ENCODE results near the gene RPS4Y1.
"Not testable (repeated sequence)": the region's sequence is repeated elsewhere in the genome, so short reads cannot be mapped to it uniquely, and the experiment has no call there.

RPS4Y1 gene

DNA sequence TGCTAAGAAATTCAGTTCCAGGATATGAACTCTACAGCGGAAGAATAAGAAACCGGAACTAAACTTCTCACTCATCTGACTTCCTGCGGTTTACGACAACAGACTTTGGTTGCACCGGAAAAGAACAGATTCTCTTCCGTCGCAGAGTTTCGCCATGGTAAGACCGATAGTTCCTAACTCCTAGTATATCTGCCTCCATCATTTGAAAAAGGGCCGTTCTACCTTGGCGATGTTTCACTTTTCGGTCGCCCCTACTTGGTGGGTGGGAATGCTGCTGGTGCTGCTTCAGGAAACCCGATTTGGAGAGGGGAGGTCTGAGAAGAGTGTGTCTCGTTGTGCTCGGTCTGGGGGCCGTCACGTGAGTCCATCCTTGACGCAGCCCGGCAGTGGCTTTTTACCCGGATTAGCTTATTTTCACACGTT is at the start of gene RPS4Y1:
TSS of gene RPS4Y1 (plus strand) at position 132 of the 423 bp plus-strand sequence. CDS start at position 155, 23 bp downstream.
- peak; percentile 56 to 74 (median 74) for DNase-seq

DNA sequence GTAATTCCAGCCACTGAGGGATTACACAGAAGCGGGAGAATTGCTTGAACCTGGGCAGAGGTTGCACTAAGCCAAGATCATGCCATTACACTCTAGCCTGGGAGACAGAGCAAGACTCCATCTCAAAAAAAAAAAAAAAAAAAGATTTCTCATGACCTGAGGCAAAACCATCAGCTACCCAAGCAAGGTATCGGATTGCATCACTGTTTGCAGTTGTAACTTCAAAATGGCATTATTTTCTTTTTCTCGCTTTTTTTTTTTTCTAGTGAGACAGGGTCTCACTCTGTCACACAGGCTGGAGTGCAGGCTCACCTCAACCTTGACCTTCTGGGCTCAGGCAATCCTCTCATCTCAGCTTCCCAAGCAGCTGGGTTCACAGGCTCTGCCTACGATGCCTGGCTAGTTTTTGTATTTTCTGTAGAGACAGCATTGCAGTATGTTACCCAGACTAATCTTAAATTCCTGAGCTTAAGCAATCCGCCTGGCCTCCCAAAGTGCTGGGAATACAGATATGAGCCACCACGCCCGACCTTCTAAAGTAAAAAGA is 44.4 kb upstream of the RPS4Y1 start:
- no peak for DNase-seq

DNA sequence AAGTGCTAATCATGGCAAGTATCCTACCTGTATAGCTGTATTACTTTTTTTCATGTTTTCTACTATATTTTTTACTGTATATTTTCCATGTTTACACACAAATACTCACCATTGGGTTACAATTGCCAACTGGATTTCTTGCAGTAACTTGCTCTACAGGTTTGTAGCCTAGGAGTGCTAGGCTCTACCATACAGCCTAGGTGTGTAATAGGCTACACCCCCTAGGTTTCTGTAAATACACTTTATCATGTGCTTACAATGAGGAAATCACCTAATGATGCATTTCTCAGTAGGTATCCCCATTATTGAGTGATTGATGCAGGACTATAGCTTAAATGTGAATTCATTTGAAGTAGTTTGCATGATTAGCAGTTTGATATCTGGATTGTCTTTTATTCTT is 43.4 kb upstream of the RPS4Y1 start:
- no peak for DNase-seq

DNA sequence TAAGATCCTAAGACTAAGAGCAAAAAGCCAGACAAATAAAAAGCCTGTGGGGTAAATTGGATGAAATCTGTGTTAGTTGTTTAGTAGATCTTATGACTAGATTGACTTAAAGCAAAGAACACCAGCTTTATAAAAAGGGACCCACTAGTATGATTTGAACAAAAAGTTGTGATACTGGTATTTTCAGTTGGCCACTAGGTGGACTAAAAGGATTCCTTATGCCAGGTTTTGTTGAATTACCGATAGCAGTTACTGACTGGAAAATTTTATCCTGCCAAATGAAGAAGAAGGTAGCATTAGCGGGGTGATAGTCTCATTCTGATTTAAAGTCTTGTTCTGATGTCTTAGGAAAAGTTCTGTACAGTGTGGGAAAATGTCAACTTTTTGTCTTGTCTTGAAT is 41.2 kb upstream of the RPS4Y1 start:
- peak in 2 of 3 donors; percentile 36 to 42 for DNase-seq

DNA sequence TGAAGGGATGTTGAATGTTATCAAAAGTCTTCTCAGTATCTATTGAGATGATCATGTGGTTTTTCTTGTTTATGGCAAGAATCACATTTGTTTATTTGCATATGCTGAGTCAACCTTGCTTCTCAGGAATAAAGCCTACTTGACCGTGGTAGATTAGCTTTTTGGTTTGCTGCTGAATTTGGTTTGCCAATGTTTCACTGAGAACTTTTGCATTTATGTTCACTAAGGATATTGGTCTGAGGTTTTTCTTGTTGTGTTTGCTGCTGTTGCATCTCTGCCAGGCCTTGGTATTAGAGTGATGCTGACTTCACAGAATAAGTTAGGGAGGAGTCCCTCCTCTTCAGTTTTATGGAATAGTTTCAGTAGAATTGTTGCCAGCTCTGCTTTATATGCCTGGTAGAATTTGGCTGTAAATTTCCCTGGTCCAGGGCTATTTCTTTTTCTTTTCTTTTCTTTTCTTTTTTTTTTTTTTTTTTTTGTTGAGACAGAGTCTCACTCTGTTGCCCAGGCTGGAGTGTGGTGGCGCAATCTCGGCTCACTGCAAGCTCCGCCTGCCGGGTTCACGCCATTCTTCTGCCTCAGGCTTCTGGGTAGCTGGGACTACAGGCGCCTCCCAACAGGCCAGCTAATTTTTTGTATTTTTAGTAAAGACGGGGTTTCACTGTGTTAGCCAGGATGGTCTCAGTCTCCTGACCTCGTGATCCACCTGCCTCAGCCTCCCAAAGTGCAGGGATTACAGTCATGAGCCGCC is 24.1 kb upstream of the RPS4Y1 start:
- DNase-seq, result not testable (repeated sequence)

DNA sequence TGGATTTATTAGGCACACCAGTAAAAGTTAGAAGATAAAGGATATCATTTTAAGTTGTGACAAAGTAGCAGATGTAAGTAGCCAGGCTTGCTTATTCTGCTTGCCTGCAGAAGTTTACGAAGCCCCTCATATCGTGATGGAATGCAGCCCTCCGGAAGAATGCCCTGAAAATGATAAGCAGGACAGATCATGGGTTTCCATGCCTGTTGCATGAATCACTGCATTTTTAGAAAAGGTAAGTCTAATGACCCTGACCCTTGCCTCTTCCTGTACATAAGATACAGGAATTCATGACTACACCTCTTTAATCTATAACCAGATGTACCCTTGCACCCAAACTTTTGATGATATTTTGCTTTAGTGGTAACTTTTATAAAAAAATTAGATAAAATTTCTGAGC is 16.9 kb upstream of the RPS4Y1 start:
- DNase-seq, result no peak

DNA sequence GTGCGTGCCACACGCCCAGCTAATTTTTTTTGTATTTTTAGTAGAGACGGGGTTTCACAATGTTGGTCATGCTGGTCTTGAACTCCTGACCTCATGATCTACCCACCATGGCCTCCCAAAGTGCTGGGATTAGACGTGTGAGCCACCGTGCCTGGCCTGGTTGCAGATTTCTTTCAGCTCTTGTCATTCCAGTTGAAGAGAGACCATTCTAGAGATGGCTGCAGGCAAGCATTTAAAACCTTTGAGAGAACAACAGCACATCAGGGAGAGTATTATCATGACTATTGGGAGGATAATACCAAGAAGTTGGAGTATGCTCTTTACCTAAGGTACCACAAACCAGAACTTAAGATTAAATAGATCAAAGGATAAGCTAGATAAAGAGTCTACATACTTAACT is 12.9 kb upstream of the RPS4Y1 start:
- no peak for DNase-seq

DNA sequence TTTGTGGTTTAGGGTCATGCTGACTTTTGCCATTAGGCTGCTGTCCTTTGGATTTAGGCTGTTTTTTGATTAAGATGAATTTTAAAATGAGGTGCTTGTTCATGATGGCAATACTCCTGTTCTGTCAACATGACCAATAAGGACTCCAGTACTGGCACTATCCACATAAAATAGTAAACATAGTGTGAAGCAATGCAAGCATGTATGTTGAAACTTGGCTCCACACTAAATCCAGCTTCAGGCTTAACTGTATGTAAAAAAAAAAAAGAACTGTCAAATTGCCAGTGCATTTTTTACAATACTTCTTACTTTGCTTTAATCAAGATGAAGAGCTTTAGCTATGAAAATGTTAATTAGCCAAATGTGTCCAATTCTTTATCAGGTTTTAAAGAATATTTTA is 6.2 kb upstream of the RPS4Y1 start:
- no peak for DNase-seq

DNA sequence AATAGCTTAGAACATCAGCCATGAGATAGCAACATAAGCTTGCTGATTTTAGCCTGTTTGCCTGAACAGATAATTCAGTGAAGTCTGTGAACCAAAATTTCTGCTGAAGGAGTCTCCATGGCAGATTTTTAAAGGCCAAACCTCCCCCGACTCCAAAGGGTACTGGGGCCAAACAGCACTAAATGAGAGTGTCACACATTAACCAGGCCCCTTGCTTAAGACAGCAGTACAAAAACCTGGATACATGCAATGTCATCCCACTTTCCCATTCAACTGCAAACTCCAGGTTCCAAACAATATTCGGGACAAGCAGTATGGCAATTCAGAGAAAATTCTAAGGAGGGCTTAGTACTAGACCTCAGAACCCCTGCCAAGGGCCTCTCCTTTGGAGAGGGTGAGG is 4.3 kb upstream of the RPS4Y1 start:
- DNase-seq, result no peak

DNA sequence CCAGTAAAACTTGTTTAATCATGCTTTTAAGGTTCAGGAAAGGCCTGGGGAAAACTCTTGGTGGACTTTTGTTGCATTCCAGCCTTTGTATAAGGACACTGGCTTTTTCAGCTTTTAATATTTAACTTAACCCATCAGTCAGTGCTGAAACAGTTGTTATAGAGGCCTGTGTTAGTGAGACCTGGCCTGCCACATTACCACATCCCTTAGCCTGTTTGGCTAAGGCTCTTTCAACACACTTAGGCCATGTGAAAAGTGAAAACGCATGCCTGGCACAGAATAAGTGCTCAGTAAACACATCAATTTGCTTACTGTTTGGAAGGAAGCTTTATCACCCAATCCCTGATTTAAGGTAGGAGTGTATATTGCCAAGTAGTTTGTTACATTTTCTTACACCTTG is 3.5 kb upstream of the RPS4Y1 start:
- DNase-seq, result no peak

DNA sequence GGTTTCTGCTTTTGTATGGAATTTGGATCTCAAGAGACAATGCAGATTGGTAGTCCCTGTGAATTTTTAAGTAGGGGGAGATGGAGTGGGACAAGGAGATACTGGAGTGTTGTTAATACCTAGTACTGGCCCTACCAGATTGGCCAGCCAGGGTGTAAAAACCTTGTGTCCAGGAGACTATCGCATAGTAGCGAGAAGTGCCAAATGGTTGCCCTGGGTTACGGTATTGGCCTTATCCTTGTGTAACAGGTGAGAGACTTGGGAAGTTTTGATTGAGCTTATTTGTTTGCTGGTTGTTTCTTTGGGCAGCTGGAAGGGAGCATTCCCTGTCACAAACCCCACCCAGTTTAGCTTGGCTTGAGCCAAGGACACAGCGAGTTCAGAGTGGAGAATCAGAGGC is 5.4 kb downstream of the RPS4Y1 start:
- DNase-seq, result no peak

DNA sequence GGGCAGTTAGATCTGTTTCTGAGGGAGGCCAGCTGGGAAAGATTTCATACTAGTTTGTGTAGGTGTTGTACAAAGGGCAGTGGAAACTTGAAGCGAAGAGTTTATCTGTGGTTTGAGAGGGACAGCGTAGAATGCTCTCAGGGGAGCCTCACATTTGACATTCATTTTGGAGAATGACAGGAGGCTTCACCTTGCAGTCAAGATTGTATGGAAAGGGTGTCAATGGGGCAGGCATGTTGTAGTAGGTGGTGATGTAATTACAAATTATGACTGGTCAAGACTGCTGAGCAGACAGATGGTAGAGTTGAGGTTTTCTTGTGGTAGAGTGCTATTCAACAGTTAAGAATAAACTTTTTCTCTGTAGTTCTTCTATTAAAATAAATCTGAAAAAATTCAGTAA is 7.0 kb downstream of the RPS4Y1 start:
- DNase-seq, result no peak

DNA sequence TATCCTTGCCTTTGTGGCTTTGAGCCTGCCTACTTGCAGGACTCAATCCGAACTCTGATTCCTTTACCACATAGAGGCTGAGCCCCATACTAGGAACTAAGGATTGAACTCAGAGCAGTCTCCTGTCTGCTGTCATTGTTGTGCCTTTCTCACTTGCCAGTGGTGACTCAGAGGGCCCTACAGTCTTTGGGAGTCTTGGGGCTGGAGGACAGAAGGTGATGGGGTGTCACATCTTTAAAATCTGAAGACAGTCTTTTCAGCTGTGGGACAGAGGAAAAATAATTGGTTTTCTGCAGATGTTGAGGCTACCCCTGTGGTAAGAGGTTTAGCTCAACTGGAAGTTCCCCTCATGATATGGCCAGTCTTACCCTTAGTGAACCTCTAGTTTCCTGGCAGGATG is 8.0 kb downstream of the RPS4Y1 start:
- no peak for DNase-seq

DNA sequence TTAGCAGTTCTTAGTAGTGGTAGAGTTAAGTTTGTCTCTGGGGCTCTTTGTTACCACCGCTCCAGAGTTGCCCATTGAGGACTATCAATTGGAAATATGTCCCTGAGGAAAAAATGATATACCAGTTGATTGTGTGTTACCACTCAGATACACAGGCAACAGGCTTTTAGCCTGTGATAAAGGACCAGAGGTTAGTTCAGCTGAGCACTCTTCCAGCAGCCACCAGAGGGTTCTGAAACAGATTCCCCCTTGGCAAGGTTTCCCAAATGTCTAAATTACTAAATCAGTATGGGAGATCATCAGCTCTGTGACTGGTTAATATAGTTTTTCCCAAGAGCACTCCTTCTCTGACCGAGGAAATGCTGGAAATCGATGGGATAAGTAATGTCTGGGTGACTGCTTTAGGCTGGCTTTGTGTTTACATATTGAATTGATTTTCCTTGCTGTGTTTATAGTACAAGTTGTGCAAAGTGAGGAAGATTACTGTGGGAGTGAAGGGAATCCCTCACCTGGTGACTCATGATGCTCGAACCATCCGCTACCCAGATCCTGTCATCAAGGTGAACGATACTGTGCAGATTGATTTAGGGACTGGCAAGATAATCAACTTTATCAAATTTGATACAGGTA is 12.9 kb downstream of the RPS4Y1 start:
- no peak for DNase-seq

DNA sequence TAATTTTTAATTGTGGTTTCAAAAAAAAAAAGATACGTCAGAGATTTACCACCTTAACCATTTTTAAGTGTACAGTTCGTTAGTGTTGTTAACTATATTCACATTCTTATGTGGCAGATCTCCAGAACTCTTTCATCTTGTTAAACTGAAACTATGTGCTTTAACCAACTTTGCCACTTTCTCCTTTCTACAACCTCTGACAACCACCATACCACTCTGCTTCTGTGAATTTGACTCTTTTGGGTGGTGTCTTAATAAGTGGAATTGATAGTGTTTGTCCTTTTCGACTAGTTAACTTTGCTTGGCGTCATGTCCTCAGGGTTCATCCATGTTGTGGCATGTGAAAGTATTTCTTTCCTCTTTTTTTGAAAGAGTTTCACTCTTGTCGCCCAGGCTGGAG is 15.7 kb downstream of the RPS4Y1 start:
- no peak for DNase-seq

DNA sequence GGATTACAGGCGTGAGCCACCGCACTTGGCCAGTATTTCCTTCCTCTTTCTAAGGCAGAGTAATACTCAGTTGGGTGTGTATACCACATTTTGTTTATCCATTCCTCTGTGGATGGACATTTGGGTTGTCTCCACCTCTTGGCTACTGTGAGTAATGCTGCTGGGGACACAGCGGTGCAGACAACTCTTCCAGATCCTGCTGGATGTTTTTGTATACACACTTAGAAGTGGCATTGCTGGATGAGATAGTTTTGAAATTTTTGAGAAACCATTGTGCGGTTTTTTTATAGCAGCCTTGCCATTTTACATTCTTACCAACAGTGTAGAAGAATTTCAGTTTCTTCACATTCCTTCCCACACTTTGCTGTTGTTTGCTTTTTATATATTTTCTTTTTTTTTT is 16.3 kb downstream of the RPS4Y1 start:
- DNase-seq, result peak in 1 of 3 donors; percentile 5

DNA sequence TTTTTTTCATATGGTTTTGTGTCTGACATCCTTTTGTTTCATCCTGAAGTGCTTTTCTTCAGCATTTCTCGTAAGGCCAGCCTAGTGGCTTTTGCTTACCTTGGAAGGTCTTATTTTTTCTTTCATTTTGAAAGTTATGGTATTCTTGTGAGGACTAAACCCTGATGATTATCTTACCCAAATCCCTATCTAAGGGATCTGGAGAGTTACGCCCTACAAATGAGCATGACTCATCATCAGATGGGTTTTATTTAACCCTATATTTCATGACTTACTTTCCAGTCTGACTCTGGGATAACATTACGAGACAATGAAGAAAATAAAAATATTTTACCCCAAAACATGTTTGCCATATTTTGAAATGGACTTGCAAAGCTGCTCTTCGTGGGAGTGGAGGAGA is 18.4 kb downstream of the RPS4Y1 start:
- DNase-seq, result no peak

DNA sequence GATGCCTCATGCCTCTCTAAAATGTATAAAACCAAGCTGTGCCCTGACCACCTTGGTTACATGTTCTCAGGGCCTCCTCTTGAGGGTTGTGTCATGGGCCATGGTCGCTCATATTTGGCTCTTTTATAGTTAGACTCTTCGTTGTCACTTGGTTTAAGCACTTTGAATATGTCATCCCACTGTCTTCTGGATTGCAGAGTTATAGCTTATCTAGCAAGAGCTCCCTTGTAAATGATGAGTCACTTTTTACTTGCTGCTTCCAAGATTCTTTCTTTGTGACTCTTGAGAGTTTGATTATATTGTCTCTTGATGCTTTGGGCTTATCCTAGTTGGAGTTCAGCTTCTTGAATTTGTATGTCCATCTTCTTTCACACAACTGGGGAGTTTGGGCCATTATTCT is 19.1 kb downstream of the RPS4Y1 start:
- no peak for DNase-seq

DNA sequence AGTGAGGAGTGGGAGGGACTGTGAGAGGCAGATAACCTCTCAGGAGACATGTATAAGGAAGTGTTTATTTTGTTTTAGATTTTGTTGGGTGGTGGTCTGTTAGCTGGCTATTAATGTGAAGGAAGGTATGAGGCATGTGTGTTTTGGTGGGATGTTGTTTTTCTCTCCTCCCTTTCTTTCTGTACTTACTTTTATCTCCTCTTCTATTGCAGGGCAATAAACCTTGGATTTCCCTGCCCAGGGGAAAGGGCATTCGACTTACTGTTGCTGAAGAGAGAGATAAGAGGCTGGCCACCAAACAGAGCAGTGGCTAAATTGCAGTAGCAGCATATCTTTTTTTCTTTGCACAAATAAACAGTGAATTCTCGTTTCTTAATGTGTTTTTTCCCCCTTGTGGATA is 25.2 kb downstream of the RPS4Y1 start:
- DNase-seq, result no peak

DNA sequence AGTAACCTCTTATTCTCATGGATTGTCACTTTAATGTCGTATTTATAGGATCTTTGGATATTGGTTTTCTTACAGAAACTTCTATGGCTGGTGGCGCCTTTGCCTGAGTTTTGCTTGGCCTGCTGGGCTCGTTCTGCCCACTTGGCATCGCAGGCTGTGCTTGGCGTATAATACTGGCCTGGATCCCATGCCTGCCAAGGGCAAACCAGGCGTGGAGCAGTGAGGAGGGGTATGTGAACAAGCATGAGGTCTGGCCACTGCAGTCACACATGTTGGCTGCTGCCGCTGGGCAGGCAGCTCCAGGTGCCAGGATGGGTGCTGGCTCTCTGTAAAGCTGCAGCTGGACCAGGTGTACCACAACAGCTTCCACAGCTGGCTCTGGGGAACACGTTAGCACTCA is 26.1 kb downstream of the RPS4Y1 start:
- DNase-seq, result no peak

DNA sequence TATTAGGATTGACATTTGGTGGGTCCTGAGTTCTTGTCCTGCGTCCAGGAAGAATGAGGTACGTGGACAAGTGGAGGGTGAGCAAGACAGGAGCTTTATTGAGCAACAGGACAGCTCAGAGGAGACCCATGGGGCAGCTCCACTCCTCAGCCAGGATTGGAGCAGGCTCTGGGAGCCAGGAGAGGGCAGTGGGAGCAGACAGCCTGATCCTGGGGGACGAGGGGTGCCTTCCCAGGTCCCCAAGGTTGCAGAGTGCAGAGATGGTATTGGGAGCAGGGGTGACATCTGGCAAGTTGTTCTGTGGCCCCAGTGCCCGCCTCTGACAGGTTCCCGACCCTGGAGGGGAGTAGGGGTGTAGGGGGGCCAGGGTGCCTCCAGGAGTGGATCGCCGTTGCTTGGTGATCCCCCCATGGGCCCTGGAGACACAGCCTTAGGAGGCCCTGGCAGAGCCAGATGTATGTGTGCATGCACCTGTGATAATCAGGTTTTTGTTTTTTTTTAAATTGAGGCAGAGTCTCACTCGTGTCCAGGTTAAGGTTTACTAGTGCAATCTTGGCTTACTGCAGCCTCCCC is 26.7 kb downstream of the RPS4Y1 start:
- DNase-seq, result no peak

DNA sequence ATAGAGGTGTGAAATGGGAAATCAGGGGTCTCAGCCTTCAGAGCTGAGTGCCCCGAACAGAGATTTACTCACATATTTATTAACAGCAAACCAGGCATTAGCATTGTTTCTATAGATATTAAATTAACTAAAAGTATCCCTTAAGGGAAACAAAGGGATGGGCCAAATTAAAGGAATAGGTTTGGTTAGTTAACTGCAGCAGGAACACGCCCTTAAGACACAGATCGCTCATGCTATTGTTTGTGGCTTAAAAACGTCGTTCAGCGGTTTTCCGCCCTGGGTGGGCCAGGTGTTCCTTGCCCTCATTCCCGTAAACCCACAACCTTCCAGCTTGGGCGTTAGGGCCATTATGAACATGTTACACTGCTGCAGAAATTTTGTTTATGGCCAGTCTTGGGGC is 30.8 kb downstream of the RPS4Y1 start:
- not testable (repeated sequence) for DNase-seq

DNA sequence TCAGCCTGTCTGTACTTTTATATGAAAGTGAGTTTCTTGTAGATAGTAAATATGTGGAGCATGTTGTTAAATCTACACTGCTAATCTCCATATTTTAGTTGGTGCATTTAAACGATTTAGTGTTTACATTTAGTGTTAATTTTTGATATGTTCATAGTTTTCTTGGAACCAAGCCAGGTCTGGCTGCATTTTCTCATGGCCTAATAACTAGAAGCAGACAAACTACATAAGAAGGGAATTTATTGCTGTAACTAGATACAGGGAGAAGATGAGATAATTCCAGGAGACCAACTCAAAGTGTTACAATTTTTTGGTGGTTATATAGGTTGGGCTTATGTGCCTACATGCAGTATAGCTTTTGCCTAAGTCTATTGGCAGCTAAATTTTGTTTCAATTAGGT is 32.8 kb downstream of the RPS4Y1 start:
- DNase-seq, result no peak

DNA sequence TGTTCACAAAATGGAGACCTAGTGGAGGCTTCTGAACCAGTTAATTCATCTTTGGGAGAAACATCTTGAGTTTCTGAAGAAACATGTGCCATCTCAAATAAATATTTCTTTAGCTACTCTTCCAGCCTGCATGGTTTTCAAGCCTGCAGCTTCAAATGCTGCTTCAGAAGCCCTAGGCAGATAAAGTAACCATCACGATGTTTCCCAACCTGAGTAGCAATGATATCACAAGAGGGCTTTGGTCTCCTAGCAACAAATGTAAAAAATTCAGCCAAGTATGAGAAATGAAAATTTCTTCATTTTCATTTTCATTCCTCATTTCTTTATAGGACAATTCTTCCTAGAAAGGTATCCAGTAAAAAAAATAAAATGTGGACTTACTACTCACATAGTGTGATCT is 42.2 kb downstream of the RPS4Y1 start:
- DNase-seq, result no peak
